Mammary epithelial cell (primary cell): ENCODE measurements around the gene CDC40.

Source experiments
- CTCF ChIP-seq, 2 donors: IDR thresholded peaks in 1 of 2; conservative IDR thresholded peaks in 1 of 2; 2 replicates each; pipeline ENCODE4 v1.5.1; 2011 to 2012; ENCODE audit warnings: inconsistent platforms in 2 of 2, low read length in 2 of 2, mild to moderate bottlenecking in 2 of 2, control low read depth in 1 of 2, low read depth in 1 of 2; ENCODE audit not compliant: insufficient read depth in 1 of 2; ENCODE audit errors: extremely low read depth in 1 of 2
- EZH2 ChIP-seq: IDR thresholded peaks from 2 replicates; pipeline ENCODE4 v1.6.1; 2012; ENCODE audit warnings: low read length, inconsistent platforms, borderline replicate concordance

- TF ChIP-seq CTCF (conservative IDR thresholded peaks at IDR 0.05 in 1 of 2, IDR thresholded peaks at IDR 0.05 in 1 of 2; ENCODE audit: extremely low read depth in 1 of 2, insufficient read depth in 1 of 2, low read depth in 1 of 2, low read length in 2 of 2) (no peak), EZH2 (no peak)
Observed at GRCh38 chr6:110198561-110198960, 18.3 kb downstream of the CDC40 start.
